ENCODE results near the gene RET. TPM values are rescaled to one million over a fixed set of nuclear protein-coding genes. Genes with fewer than 3 reads are reported as not detected.

RET gene
- total RNA-seq, 1 experiment from 2014 or later, result not detected

GRCh38 chr10:43067391-43068135 is 9.3 kb upstream of the RET start:
- Mint-ChIP-seq H3K27ac (ENCODE audit: low read depth, unreplicated experiment) (no peak overlapping the region), H3K4me1 (ENCODE audit: insufficient read depth, unreplicated experiment) (no peaks in the 10 kb centered on the region), H3K9me3 (ENCODE audit: unreplicated experiment) (no peaks in the 10 kb centered on the region), H3K36me3 (ENCODE audit: insufficient read depth, unreplicated experiment) (no peaks in the 10 kb centered on the region), H3K27me3 (ENCODE audit: insufficient read depth, unreplicated experiment) (no peaks in the 10 kb centered on the region), H3K4me3 (ENCODE audit: unreplicated experiment) (no peak overlapping the region)
- ChIA-PET POLR2A (no interaction called here), CTCF (interaction anchor here (0.9 kb wide), 1 partner anchor 13 kb away, joined by 3 read pairs; no protein-coding TSS in a partner anchor)
- TF ChIP-seq CTCF (IDR thresholded peaks at IDR 0.05; ENCODE audit: unreplicated experiment), result no peak
- BruUV-seq (replicated peaks), result no TSS peak
- DNase-seq (ENCODE audit: unreplicated experiment), result no peak
- intact Hi-C loops (cut with micrococcal nuclease), result no loop called here

GRCh38 chr10:43068136-43068395 is 8.8 kb upstream of the RET start:
- DNase-seq (ENCODE audit: unreplicated experiment), result no peak
- no peaks in the 10 kb centered on the region for H3K36me3 Mint-ChIP-seq (ENCODE audit: insufficient read depth, unreplicated experiment)
- ChIA-PET CTCF (interaction anchor here (0.9 kb wide), 1 partner anchor 13 kb away, joined by 3 read pairs; no protein-coding TSS in a partner anchor), POLR2A (no interaction called here)
- H3K27ac Mint-ChIP-seq (ENCODE audit: low read depth, unreplicated experiment), result no peak overlapping the region
- H3K4me1 Mint-ChIP-seq (ENCODE audit: insufficient read depth, unreplicated experiment), result no peaks in the 10 kb centered on the region
- BruUV-seq (replicated peaks), result no TSS peak
- no peaks in the 10 kb centered on the region for H3K9me3 Mint-ChIP-seq (ENCODE audit: unreplicated experiment)
- no peak for TF ChIP-seq CTCF (IDR thresholded peaks at IDR 0.05; ENCODE audit: unreplicated experiment)
- H3K27me3 Mint-ChIP-seq (ENCODE audit: insufficient read depth, unreplicated experiment), result no peaks in the 10 kb centered on the region
- no peak overlapping the region for H3K4me3 Mint-ChIP-seq (ENCODE audit: unreplicated experiment)
- intact Hi-C loops (cut with micrococcal nuclease), result no loop called here

- DNase-seq (ENCODE audit: unreplicated experiment), result no peak
- CTCF ChIA-PET, result no interaction called here
- Mint-ChIP-seq H3K4me1 (ENCODE audit: insufficient read depth, unreplicated experiment) (no peaks in the 10 kb centered on the region), H3K9me3 (ENCODE audit: unreplicated experiment) (no peaks in the 10 kb centered on the region), H3K27ac (ENCODE audit: low read depth, unreplicated experiment) (no peak overlapping the region), H3K36me3 (ENCODE audit: insufficient read depth, unreplicated experiment) (no peaks in the 10 kb centered on the region), H3K27me3 (ENCODE audit: insufficient read depth, unreplicated experiment) (no peaks in the 10 kb centered on the region), H3K4me3 (ENCODE audit: unreplicated experiment) (no peak overlapping the region)
- intact Hi-C loops (cut with micrococcal nuclease), result no loop called here
- no peak for TF ChIP-seq CTCF (IDR thresholded peaks at IDR 0.05; ENCODE audit: unreplicated experiment)
- BruUV-seq (replicated peaks), result no TSS peak
- POLR2A ChIA-PET, result no interaction called here
Observed at GRCh38 chr10:43068471-43069210, 8.2 kb upstream of the RET start.

GRCh38 chr10:43069211-43069515 is 7.7 kb upstream of the RET start:
- ChIA-PET POLR2A (no interaction called here), CTCF (no interaction called here)
- BruUV-seq (replicated peaks), result no TSS peak
- Mint-ChIP-seq H3K4me3 (ENCODE audit: unreplicated experiment) (no peak overlapping the region), H3K9me3 (ENCODE audit: unreplicated experiment) (no peaks in the 10 kb centered on the region), H3K27me3 (ENCODE audit: insufficient read depth, unreplicated experiment) (no peaks in the 10 kb centered on the region), H3K27ac (ENCODE audit: low read depth, unreplicated experiment) (no peak overlapping the region), H3K36me3 (ENCODE audit: insufficient read depth, unreplicated experiment) (no peaks in the 10 kb centered on the region), H3K4me1 (ENCODE audit: insufficient read depth, unreplicated experiment) (no peaks in the 10 kb centered on the region)
- no peak for DNase-seq (ENCODE audit: unreplicated experiment)
- intact Hi-C loops (cut with micrococcal nuclease), result no loop called here
- no peak for TF ChIP-seq CTCF (IDR thresholded peaks at IDR 0.05; ENCODE audit: unreplicated experiment)
